HG02938 (cell line): ENCODE results near the gene ATXN7L1.

Source experiments
- ATAC-seq: cut with Tn5 transposase; IDR thresholded peaks from one replicate; pipeline ENCODE4 v1.9.1; 2021; ENCODE audit warnings: mild to moderate bottlenecking, moderate library complexity; ENCODE audit not compliant: unreplicated experiment

Gene ATXN7L1

DNA sequence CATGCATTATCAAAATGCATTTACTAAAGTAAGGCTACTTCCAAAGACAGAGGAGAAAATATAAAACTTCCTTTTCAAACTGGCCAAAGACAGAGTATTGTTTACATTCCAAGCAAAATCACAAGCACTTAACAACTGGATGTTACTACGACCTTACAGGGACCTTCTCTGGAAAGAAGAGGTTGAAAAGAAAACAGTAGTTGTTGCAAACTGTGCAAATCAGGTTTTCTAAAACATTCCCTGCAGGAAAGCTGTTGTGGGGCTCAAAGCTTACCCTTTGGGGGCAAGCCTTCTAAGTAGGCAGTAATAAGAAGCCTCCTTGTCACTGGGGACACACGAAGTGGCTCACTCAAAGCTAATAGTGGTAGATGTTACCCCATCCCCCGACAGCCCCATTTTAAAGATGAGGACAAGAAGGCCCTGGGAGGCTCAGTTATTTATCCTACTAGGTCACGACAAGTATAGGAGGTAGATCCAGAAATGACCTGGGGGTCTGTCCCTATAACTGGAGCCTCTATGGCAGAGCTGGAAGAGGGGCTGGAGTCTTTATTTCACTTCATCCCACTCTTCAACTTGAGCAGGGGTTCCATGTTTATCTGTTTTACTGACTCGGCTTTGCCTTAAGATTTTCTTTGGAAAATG, 46.6 kb downstream of the ATXN7L1 start:
- ATAC-seq = no peak

DNA sequence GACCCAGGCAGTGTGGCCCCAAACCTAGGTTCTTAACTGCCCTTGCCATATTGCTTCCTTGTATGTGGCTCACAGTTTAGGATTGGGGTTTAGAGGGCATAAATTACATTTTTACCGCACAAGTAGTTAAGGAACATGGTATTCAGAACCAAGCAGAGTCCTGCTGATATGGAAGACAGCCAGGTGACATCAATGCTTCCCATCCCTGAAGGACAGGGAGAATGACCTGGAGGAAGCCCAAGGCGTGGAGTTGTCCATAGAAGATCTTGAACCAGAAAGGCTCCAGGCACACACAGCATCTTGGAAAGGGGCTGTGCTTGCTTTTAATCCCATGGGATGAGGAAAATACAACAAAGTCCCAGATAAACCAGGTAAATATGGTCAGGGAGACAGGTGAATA, 48.3 kb downstream of the ATXN7L1 start:
- ATAC-seq = no peak

DNA sequence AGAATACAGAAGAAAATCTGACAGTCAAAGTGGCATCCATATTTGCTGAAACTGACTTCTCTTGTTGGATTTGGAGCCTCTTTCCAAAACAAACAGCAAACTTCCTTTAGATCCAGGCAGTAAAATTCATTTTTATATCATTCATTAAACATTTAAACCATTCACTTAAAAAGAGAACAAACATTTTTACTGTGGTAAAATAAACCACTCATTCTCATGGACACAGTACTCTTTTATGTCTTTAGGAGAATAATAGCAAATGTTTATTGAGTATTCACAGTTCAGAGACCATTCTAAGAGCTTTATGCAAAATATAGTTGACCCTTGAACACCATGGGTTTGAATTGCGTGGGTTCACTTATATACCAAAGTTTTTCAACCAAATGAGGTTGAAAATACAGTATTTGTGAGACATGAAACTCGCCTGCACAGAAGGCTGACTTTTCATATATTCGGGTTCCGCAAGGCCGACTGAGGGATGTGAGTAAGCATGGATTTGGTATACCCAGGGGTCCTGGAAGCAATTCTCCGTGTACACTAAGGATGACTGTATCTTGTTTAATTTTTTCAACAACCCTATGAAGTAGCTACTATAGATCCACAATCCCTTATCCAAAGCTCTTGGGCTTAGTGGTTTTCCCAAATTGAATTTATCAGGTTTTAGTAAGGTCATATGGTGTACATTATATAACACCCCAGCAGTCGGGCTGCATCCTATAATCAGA, 49.1 kb downstream of the ATXN7L1 start:
- no peak for ATAC-seq

DNA sequence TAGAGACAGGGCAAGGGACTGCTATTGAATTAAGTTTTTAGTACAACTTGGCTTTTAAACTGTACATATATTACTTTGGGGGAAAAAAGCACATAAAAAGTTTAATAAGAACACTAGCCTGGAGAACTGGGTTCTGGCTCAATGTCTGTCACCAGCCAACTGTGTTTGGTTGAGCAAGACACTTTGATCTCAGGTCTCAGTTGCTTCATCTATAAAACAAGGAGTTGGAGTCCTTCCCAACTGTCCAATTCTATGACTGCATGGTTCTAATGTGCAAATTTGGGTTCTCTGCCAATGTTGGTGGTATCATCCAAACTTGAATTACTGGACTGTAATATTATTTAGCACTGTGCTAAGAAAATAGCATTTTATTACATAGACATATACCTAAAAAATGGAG, 50.3 kb downstream of the ATXN7L1 start:
- ATAC-seq = no peak

DNA sequence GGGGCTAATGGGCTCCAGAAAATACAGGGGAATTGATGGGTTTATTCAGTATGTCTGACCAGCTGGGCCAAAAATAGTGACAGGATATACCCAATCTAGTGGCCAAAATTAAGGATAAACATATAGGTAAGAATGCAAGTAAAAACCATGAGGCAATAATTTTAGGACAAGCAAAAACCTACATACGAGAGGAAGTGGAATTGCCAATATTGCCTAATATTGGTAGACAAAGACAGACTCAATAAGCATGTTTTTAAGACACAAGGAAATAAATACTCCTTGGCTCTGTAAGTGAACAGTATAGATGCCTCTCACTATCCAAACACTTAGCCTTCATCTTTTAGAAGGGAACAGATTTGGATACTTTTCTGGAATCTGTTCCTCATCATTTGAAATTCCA, 51.0 kb downstream of the ATXN7L1 start:
- no peak for ATAC-seq

DNA sequence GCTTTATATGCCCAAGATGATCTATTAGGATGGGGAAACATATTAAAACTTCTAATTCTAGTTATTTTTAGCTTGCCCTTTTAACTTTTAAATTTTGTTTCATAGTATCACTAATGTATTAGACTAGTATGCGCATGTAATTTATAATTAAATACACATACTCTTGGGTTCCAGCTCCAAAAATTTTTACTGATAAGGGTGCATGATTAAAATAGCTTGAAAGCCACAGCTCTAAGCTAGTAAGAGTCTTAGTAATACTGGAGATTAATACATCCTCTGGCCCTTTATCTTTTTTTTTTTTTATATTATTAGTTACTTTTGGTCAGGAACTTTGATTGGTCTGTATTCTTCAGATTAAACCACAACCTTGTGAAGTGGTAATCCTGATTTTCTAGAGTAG, 53.6 kb downstream of the ATXN7L1 start:
- ATAC-seq = no peak

DNA sequence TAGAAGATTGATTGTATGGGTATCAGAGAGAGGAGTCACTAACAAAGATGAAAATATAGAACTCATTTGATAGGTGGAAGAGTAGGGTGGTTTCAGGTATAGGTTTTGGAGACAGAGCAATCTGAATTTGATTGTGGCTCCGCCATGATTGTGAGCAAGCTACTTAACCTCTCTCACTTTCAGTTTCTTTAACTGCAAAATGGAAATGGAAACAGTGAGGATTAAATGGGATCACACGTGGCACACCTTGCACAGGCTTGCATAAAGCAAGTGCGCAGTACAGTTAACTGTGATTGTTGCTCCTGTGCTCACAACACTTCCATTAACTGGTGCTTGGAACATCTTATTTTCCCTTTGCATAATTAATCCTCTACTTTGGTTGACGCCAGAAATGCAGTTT, 54.9 kb downstream of the ATXN7L1 start:
- ATAC-seq = no peak

DNA sequence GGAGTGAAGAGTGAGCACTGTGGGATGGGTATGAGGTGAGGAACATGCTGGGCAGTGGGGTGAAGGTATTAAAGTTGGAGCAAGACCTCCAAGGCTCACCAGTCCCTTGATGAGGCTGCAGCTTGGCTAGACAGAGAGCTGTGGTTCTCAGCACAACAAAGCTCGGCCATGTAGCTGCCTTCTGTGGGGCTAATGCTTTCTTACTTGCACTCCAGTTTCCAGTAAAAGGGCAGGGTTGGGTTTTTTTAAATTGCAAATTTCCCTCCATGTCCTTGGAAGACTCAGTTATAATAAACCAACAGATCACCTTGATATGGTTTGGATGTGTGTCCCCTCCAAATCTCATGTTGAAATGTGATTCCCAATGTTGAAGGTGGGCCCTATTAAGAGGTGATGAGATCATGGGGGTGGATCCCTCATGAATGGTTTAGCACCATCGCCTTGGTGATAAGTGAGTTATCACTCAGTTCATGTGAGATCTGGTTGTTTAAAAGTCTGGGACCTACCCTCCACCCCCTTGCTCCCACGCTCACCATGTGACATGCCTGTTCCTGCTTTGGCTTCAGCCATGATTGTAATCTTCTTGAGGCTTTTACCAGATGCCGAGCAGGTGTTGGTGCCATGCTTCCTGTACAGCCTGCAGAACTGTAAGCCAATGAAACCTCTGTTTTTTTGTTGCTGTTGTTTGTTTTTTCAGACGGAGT, 55.9 kb downstream of the ATXN7L1 start:
- ATAC-seq = no peak

DNA sequence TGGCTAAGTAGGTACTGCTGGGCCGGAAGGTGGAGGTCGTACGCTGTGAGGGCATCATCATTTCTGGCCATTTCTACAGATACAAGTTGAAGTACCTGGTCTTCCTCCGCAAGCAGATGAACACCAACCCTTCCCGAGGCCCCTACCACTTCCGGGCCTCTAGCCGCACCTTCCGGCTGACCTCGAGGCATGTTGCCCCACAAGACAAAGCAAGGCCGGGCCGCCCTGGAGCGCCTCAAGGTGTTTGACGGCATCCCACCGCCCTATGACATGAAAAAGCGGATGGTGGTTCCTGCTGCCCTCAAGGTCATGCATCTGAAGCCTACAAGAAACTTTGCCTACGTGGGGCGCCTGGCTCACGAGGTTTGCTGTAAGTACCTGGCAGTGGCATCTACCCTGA, 56.8 kb downstream of the ATXN7L1 start:
- ATAC-seq = no peak

DNA sequence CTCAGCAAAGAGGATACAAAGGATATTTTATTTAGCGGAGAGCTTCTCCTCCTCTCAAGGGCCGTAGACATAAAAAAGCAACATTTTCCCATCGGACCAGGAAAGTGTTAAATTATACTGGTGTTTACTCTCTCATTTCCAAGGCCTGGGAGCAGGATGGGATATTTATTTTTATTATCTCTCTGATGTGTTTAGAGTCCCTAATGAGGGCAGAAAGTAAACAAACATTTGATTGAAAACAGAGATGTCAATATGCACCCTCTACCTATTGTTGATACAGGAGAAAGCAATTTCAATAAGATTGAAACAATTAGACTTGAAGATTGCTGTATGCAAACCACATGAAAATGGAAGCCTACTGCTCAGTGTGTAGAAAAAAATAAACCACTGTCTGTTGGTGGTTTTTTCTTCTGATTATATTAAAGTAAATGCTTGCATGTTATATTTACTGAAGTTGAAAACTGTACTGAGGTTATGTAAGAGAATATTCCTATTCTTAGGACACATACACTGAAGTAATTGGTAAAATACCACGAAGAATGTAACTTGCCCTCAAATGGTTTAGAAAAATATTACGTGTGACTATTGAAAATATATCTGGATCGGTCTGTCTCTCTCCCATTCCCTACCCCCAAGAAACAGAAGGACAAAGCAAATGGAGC, 59.3 kb downstream of the ATXN7L1 start:
- no peak for ATAC-seq

DNA sequence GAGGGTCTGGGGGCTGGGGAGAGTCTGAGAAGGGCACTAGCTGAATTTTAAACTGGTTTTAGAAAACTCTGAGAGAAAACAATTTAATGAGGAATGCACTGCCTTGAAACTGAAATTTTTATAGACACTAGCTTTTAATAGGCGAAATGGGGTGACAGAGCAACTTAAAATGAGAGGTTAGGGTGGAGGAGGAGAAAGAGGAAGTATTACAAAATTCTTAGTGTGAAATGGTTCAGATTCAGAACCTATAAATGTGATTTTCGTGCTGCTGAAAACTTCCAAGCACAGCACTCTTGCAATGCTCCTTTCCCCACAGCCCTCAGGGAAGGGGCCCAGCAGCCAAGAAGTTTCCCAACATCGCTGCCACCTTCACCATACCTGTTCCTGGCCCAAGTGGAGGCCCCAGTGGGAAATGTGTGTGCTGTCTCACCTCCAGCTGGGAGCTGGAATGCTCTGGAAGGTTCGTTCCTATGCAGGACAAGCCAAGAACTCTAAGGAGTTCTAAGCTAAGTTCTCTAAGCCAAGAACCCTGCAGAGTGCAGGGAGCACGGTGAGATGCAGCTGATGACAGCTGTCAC, 60.0 kb downstream of the ATXN7L1 start:
- ATAC-seq = no peak

DNA sequence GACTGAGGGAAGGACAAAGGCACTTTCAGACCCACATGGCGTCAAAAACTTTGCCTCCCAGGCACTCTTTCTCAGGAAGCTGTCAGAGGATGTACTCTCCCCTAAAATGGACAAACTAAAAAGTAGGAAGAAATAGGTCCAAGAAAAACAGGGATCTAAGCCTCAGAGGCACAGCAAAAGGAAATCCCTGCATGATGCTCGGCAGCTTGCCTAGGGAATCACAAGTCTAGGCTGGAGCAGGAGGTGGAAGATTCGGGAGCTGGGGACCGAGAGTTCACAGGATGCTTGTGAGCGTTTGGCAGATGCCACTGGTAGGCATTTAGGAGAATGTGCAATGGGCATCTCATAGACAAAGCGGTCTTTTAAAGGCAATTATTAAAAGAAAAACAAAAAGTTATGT, 60.8 kb downstream of the ATXN7L1 start:
- ATAC-seq = no peak

DNA sequence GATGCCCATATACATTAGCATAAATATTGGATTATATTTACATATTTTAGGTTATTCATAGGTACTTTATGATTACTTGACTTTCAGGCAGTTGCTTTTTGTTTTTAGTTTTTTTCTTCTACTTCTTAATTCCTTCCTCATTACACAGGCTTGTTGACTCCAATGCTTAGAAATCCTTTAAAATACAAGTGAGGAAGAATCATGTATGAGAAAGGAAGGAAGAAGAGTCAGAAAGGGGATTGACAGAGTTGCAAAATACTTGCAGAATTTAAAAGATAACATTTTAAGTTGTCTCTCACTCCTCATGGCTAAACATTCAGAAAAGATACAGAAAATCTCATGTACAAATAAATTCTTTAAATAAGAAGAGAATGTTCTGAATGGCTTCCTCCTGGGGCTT, 61.9 kb downstream of the ATXN7L1 start:
- no peak for ATAC-seq

DNA sequence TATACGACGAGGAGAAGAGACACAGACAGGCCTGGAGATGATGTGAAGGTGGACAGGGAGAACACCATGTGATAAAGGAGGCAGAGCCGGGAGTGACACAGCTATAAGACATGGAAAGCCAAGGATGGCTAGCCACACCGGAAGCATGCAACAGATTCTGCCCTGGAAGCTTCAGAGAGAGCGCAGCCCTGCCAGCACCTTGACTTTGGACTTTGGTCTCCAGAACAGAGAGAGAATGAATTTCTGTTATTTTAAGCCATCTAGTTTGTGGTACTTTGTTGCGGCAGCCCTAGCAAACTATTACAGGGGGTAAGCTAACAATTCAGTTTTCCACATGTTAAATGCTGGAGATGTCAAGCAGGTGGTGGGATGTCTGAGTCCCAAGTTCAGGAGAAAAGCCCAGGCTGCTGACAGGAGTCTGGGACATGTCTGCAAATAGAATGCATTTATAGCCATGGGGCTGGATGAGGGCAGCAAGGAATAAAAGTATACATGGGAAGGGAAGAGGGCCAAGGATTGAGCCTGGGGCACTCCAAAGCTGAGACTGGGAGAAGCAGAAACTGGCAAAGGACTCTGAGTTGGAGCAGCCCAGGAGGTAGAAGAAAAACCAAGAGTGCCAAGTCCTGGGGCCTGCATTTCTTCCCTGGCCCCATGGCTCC, 65.1 kb downstream of the ATXN7L1 start:
- ATAC-seq = no peak

DNA sequence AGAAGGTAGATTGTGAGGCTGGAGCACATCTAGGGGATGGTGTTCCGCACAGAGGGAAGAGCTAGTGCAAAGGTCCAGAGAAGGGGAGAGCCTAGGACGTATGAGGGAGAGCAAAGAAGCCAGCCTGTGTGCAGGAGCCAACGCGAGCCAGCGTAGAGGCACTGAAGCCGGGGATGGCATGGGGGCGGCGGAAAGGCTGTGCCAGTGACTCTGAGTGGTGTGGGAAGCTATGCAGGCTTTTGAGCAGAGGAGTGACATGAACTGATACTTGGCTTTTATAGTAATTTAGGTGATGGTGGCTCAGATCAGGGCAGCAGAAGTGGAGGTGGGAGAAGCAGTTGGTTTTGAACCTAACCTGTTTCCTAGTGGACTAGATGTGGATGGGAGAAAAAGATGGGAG, 65.8 kb downstream of the ATXN7L1 start:
- ATAC-seq = no peak

DNA sequence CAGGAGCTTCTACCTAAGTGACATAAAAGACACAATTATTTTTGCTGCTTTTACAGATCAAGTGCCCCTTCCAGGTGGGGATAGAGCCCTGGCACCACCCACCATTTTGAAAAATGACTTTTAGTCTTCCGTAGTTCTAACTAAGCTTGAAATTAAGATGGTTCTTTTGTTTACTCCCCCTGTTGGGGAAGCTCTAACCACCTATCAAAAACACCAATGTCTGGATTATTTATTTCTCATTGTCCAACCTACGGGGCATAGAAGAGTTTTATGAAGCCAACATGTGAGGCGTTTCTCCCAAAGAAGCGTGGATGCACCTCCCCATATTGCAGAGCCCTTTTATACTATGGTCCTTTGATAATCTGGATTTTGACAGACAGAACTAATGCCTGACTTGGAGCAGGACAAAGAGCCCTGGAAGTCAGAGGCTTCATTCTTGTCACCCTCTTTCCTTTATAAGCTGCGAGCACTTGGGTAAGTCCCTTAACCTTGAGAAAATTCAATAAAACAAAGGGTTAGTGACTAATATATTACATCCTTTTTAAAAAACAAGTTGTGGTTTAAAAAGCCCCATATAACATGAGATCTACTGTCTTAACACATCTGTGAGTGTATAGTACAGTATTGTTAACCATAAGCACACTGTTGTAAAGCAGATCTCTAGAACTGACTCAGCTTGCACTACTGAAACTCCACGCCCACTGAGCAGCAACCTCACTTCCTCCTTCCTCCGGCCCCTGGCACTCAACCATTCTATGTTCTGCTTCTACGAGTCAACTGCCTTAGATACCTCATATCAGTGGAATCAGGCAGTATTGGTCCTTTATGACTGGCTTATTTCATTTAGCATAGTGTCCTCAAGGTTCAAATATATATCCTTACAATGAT, 67.5 kb downstream of the ATXN7L1 start:
- peak; percentile 98 for ATAC-seq

DNA sequence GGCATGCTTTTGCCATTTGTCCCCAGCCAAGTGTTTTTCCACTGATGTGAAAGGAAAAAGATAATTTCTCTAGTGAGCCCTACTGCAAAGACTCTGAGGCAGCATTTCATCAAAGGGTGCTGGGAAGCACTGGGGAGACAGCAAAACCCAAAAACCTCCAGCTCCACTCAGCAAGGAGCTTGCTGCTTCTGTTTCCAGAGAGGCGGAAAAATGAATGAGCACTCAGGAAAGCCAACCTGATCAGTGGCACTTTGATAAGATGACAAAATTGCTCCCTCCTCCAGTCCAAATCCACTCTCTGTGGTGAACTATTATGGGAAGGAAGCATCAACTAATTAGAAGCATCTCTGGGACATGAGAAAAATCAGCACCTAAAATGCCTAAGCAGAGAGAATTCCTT, 68.2 kb downstream of the ATXN7L1 start:
- no peak for ATAC-seq

DNA sequence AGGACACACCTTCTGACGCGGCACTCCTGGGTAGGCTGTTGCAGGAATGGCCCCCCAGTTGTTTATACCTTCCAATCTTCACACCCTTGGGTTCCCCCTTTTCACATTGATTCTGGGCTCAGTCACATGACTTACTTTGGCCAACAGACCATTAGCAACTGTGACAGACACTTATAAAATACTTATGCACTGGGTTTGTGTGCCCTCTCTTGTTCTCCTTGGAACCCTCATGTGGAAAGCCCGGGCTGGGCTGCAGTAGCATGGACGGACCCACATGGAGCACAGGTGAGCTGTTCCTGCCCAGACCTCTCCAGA, 69.0 kb downstream of the ATXN7L1 start:
- ATAC-seq = no peak

DNA sequence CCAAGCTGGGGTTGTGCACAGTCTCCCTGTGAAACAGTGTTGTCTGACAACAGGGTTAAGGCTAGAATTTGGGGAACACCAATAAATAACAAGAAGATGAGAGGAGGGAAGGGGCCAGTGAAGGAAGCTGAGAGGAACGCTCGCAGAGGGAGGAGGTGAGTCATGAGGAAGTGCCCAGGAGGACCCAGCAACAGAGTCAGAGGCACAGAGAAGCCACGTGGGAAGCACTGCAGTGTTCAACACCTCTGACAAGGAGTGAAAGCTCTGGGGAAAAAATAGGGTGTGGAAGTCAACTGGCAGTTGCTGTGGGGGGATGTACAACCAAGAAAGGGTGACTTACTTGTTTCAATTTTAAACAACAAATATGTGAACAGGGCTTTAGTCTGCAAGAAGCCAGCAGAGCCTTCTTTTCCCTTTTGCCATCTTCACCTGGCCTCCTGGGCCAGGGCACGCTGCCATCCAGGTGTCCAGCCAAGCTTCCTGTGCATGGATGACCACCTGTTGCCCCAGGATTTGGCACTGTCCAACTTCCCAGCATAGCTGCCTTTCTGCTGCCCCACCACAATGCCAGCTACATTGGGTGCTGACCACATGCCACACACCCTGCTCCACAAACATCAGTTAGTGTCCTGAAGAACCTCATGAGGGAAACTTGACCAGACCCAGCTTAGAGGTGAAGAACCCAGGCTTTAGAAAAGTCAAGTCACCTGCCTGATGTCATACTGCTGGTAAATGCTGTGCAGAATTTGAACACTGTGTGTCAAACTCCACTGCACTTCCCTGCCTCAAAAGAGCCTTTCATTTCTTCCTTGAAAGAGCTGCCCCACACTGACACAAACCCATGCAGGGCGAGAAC, 69.6 kb downstream of the ATXN7L1 start:
- ATAC-seq = peak; percentile 20
